ENCODE data around the gene RERE. TPM values are rescaled to one million over a fixed set of nuclear protein-coding genes. Genes with fewer than 3 reads are reported as not detected.

The RERE gene
- total and polyA plus RNA-seq, 2 experiments from 2014 or later: 148 to 170 TPM

GRCh38 chr1:8631163-8631562, 186.3 kb downstream of the RERE start (continued):
- no peak for TF ChIP-seq ZNF462 (CRISPR knock-in tag; IDR thresholded peaks at IDR 0.05)
- no peak for TF ChIP-seq EZH2phosphoT487 (IDR thresholded peaks at IDR 0.05; ENCODE audit: unreplicated experiment)
- no peak for TF ChIP-seq ETS1 (IDR thresholded peaks at IDR 0.05)
- no peak for TF ChIP-seq NANOG (IDR thresholded peaks at IDR 0.05; ENCODE audit: borderline replicate concordance)
- TF ChIP-seq REST (IDR thresholded peaks at IDR 0.05; ENCODE audit: unreplicated experiment): no peak
